H9 (cell line): ENCODE measurements around the gene LAMC1. TPM values are rescaled to one million over a fixed set of nuclear protein-coding genes. Genes with fewer than 3 reads are reported as not detected.

Source experiments
- DNase-seq: peaks from one replicate; pipeline ENCODE4 v3.0.0-alpha.2; 2017
- H2AFZ ChIP-seq: one replicate; pipeline ENCODE4 v1.6.1; 2013; ENCODE audit warnings: mild to moderate bottlenecking, low read length, control low read depth, moderate library complexity
- H2AK5ac ChIP-seq: 2 replicates; pipeline ENCODE4 v1.6.1; 2013; ENCODE audit warnings: low read length, control low read depth, mixed read lengths; ENCODE audit not compliant: insufficient read length
- H2BK120ac ChIP-seq: one replicate; pipeline ENCODE4 v1.6.1; 2013; ENCODE audit warnings: low read depth, mild to moderate bottlenecking, low read length, control low read depth, inconsistent platforms; ENCODE audit not compliant: poor library complexity, severe bottlenecking
- H2BK12ac ChIP-seq: 2 replicates; pipeline ENCODE4 v1.6.1; 2013; ENCODE audit warnings: low read length, control low read depth, mixed read lengths, low read depth; ENCODE audit not compliant: insufficient read length
- H2BK15ac ChIP-seq: 2 replicates; pipeline ENCODE4 v1.6.1; 2013; ENCODE audit warnings: low read depth, low read length, control low read depth
- H2BK20ac ChIP-seq: one replicate; pipeline ENCODE4 v1.6.1; 2013; ENCODE audit warnings: low read depth, mild to moderate bottlenecking, low read length, control low read depth, inconsistent platforms; ENCODE audit not compliant: poor library complexity, severe bottlenecking
- H2BK5ac ChIP-seq: 2 replicates; pipeline ENCODE4 v1.6.1; 2013; ENCODE audit warnings: low read length, control low read depth, mixed read lengths; ENCODE audit not compliant: insufficient read length
- H3K14ac ChIP-seq: 2 replicates; pipeline ENCODE4 v1.6.1; 2013; ENCODE audit warnings: low read length, control low read depth; ENCODE audit not compliant: insufficient read depth
- H3K18ac ChIP-seq: 2 replicates; pipeline ENCODE4 v1.6.1; 2013; ENCODE audit warnings: low read depth, mild to moderate bottlenecking, mixed read lengths, low read length, control low read depth; ENCODE audit not compliant: insufficient read length
- H3K23ac ChIP-seq: 2 replicates; pipeline ENCODE4 v1.6.1; 2013; ENCODE audit warnings: low read length, control low read depth, mixed read lengths, low read depth; ENCODE audit not compliant: insufficient read length
- H3K23me2 ChIP-seq: 2 replicates; pipeline ENCODE4 v1.6.1; 2013; ENCODE audit warnings: low read depth, mild to moderate bottlenecking, mixed read lengths, low read length, control low read depth; ENCODE audit not compliant: insufficient read length, poor library complexity, severe bottlenecking
- H3K27ac ChIP-seq: 2 replicates; pipeline ENCODE4 v1.5.1; 2013; ENCODE audit warnings: low read length, control low read depth, mixed read lengths, low read depth; ENCODE audit not compliant: insufficient read length
- H3K27me3 ChIP-seq: 2 replicates; pipeline ENCODE4 v1.6.1; 2013; ENCODE audit warnings: low read length, control low read depth, inconsistent platforms; ENCODE audit not compliant: insufficient read depth
- H3K4ac ChIP-seq: 2 replicates; pipeline ENCODE4 v1.6.1; 2013; ENCODE audit warnings: low read depth, mild to moderate bottlenecking, control low read depth, inconsistent platforms, low read length, moderate library complexity
- H3K4me1 ChIP-seq: 2 replicates; pipeline ENCODE4 v1.6.1; 2013; ENCODE audit warnings: low read length, control low read depth, inconsistent platforms; ENCODE audit not compliant: insufficient read depth
- H3K4me2 ChIP-seq: 2 replicates; pipeline ENCODE4 v1.6.1; 2013; ENCODE audit warnings: low read length, control low read depth, mixed read lengths; ENCODE audit not compliant: insufficient read length, insufficient read depth
- H3K56ac ChIP-seq: 2 replicates; pipeline ENCODE4 v1.6.1; 2013; ENCODE audit warnings: low read depth, mild to moderate bottlenecking, mixed read lengths, low read length, control low read depth; ENCODE audit not compliant: insufficient read length
- H3K79me1 ChIP-seq: 2 replicates; pipeline ENCODE4 v1.6.1; 2013; ENCODE audit warnings: low read depth, mild to moderate bottlenecking, moderate library complexity, low read length, control low read depth, inconsistent platforms; ENCODE audit not compliant: insufficient read depth, poor library complexity, severe bottlenecking
- H3K79me2 ChIP-seq: 2 replicates; pipeline ENCODE4 v1.6.1; 2013; ENCODE audit warnings: low read length, control low read depth, inconsistent platforms; ENCODE audit not compliant: insufficient read depth
- H3K9ac ChIP-seq: 2 replicates; pipeline ENCODE4 v1.6.1; 2013; ENCODE audit warnings: low read length, control low read depth, mixed read lengths; ENCODE audit not compliant: insufficient read length; ENCODE audit errors: extremely low read depth
- H3K9me3 ChIP-seq: one replicate; pipeline ENCODE4 v1.6.1; 2013; ENCODE audit warnings: low read depth, low read length, inconsistent platforms; ENCODE audit not compliant: control insufficient read depth
- H3T11ph ChIP-seq: one replicate; pipeline ENCODE4 v1.6.1; 2013; ENCODE audit warnings: mild to moderate bottlenecking, low read length, control low read depth, inconsistent platforms
- H4K20me1 ChIP-seq: one replicate; pipeline ENCODE4 v1.6.1; 2013; ENCODE audit not compliant: control insufficient read depth, insufficient read length, insufficient read depth
- H4K5ac ChIP-seq: 2 replicates; pipeline ENCODE4 v1.6.1; 2013; ENCODE audit warnings: low read depth, mild to moderate bottlenecking, mixed read lengths, low read length, control low read depth; ENCODE audit not compliant: insufficient read length
- H4K8ac ChIP-seq: replicated peaks from 2 replicates; pipeline ENCODE4 v1.6.1; 2013; ENCODE audit warnings: low read length, control low read depth, mixed read lengths, low read depth; ENCODE audit not compliant: insufficient read length
- H4K91ac ChIP-seq: 2 replicates; pipeline ENCODE4 v1.6.1; 2013; ENCODE audit warnings: low read depth, mild to moderate bottlenecking, moderate library complexity, mixed read lengths, low read length, control low read depth; ENCODE audit not compliant: insufficient read length
- H3K27ac Mint-ChIP-seq, 3 experiments: 2 replicates in 2 of 3; 3 replicates in 1 of 3; pipeline ENCODE4 v1.8.0; 2020 to 2021; ENCODE audit warnings: mixed read lengths in 3 of 3, mild to moderate bottlenecking in 1 of 3, moderate library complexity in 1 of 3
- H3K27me3 Mint-ChIP-seq: 2 replicates; pipeline ENCODE4 v1.8.0; 2021; ENCODE audit warnings: low read depth, mild to moderate bottlenecking, moderate library complexity, mixed read lengths
- H3K36me3 Mint-ChIP-seq, 3 experiments: 2 replicates in 2 of 3; 3 replicates in 1 of 3; pipeline ENCODE4 v1.8.0; 2020 to 2021; ENCODE audit warnings: low read depth in 3 of 3, mixed read lengths in 3 of 3; ENCODE audit not compliant: insufficient read depth in 1 of 3
- H3K4me1 Mint-ChIP-seq, 2 experiments: 2 replicates each; pipeline ENCODE4 v1.8.0; 2020; ENCODE audit warnings: mixed read lengths in 2 of 2
- H3K4me3 Mint-ChIP-seq, 2 experiments: 2 replicates in 1 of 2; 3 replicates in 1 of 2; pipeline ENCODE4 v1.8.0; 2020 to 2021; ENCODE audit warnings: mild to moderate bottlenecking in 2 of 2, mixed read lengths in 2 of 2, moderate library complexity in 1 of 2
- H3K9me3 Mint-ChIP-seq, 2 experiments: 2 replicates in 1 of 2; 3 replicates in 1 of 2; pipeline ENCODE4 v1.8.0; 2020; ENCODE audit warnings: mild to moderate bottlenecking in 2 of 2, mixed read lengths in 2 of 2, moderate library complexity in 1 of 2
- WGBS: extraction: QIAGEN DNeasy Blood & Tissue Kit; methylation state at CpG from one replicate; pipeline ENCODE4 v1.1.7; 2013; ENCODE audit warnings: missing lambda C conversion rate, low lambda C conversion rate, mixed read lengths; ENCODE audit not compliant: insufficient read length; ENCODE audit errors: extremely low coverage; 5-methylcytosine and 5-hydroxymethylcytosine counted together
- total RNA-seq: library from RNA; stranded (reverse); gene quantifications from 2 replicates; pipeline ENCODE4 v1.2.1, GENCODE V29; 2021
- TF ChIP-seq, protein P1 (sequence below): fragments of 200-600 bp; sonication (generic); conservative IDR thresholded peaks from 3 replicates; pipeline ENCODE4 v1.8.0; 2021; ENCODE audit warnings: antibody characterized with exemption, mild to moderate bottlenecking

LAMC1 gene
- total RNA-seq, 1 experiment from 2014 or later: 96.2 TPM

DNA sequence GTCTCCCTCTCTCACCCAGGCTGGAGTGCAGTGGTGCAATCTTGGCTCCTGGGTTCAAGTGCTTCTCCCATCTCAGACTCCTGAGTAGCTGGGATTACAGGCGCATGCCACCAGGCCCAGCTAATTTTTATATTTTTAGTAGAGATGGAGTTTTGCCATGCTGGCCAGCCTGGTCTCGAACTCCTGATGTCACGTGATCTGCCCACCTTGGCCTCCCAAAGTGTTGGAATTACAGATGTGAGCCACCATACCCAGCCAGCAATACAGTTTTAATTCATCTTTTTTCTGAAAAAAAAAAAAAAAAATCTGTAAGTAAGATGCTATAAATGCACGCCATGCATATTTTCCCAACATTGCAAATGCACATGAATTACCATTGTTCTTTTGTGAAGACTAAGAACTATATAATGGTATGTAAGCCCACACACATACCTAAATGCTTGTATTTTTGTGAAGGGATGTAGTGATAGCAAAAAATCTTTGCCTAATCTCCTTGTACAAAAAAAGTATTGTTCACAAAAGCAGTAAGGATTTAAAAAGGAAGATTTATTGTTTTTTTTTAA lies 170.8 kb downstream of the LAMC1 start:
- Histone ChIP-seq H3K56ac (no peak overlapping the region), H2AFZ (no peak overlapping the region), H2AK5ac (no peak overlapping the region), H3K4ac (no peak overlapping the region), H4K20me1 (no peaks in the 10 kb centered on the region), H3K79me2 (no peaks in the 10 kb centered on the region), H4K8ac (no peak overlapping the region), H4K91ac (no peak overlapping the region), H2BK120ac (no peak overlapping the region), H3K4me1 (peaks cover 11% of the 10 kb centered on the region; the same call in 1 of the 2 replicates), H3K27me3 (no peaks in the 10 kb centered on the region), H3K79me1 (no peaks in the 10 kb centered on the region), H3K9me3 (no peaks in the 10 kb centered on the region), H3K27ac (no peak overlapping the region), H3K4me2 (no peak overlapping the region), H3K14ac (no peak overlapping the region), H3K23me2 (no peaks in the 10 kb centered on the region), H2BK15ac (no peak overlapping the region), H4K5ac (no peak overlapping the region), H2BK20ac (no peak overlapping the region), H2BK12ac (no peak overlapping the region), H2BK5ac (no peak overlapping the region), H3K18ac (no peak overlapping the region), H3T11ph (no peak overlapping the region), H3K9ac (no peak overlapping the region), H3K23ac (no peak overlapping the region)
- no CpG with 5 or more reads among the region's 4 CpGs for WGBS
- Mint-ChIP-seq H3K27me3 (no peaks in the 10 kb centered on the region; the same call in 1 of the 2 replicates), H3K4me3 (no peak overlapping the region), H3K9me3 (no peaks in the 10 kb centered on the region), H3K36me3 (no peaks in the 10 kb centered on the region), H3K27ac (peak overlapping the region in 1 of 3 experiments; percentile 36; a peak in 1 of 7 replicates), H3K4me1 (peaks cover 29 to 30% of the 10 kb centered on the region in 2 experiments)
- TF ChIP-seq, protein P1, sequence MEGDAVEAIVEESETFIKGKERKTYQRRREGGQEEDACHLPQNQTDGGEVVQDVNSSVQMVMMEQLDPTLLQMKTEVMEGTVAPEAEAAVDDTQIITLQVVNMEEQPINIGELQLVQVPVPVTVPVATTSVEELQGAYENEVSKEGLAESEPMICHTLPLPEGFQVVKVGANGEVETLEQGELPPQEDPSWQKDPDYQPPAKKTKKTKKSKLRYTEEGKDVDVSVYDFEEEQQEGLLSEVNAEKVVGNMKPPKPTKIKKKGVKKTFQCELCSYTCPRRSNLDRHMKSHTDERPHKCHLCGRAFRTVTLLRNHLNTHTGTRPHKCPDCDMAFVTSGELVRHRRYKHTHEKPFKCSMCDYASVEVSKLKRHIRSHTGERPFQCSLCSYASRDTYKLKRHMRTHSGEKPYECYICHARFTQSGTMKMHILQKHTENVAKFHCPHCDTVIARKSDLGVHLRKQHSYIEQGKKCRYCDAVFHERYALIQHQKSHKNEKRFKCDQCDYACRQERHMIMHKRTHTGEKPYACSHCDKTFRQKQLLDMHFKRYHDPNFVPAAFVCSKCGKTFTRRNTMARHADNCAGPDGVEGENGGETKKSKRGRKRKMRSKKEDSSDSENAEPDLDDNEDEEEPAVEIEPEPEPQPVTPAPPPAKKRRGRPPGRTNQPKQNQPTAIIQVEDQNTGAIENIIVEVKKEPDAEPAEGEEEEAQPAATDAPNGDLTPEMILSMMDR: no peak
- no peak for DNase-seq
